ENCODE results near the gene BICC1.

DNA sequence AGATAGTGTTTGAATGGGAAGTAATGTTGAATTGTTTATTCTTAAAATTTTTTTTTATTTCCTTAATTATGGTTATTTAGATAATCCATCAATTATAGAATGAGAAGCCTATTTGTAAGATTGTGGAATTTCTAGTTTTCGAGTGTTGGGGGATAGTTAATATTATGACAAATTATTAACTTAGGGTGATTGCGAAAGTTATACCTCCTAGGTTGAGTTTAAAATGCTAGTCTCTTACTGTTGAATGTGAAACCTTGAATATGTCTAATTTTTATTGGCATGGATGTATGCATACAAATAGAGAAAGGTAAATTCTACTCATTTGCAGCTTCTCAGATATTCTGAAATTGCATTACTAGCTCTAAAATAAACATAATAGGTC, 43.2 kb downstream of the BICC1 start:
- TF ChIP-seq, protein P1, sequence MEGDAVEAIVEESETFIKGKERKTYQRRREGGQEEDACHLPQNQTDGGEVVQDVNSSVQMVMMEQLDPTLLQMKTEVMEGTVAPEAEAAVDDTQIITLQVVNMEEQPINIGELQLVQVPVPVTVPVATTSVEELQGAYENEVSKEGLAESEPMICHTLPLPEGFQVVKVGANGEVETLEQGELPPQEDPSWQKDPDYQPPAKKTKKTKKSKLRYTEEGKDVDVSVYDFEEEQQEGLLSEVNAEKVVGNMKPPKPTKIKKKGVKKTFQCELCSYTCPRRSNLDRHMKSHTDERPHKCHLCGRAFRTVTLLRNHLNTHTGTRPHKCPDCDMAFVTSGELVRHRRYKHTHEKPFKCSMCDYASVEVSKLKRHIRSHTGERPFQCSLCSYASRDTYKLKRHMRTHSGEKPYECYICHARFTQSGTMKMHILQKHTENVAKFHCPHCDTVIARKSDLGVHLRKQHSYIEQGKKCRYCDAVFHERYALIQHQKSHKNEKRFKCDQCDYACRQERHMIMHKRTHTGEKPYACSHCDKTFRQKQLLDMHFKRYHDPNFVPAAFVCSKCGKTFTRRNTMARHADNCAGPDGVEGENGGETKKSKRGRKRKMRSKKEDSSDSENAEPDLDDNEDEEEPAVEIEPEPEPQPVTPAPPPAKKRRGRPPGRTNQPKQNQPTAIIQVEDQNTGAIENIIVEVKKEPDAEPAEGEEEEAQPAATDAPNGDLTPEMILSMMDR (conservative IDR thresholded peaks at IDR 0.05 in 1 of 2, IDR thresholded peaks at IDR 0.05 in 1 of 2; ENCODE audit: low read depth in 1 of 2, low read length in 2 of 2) = no peak
- no peak for TF ChIP-seq EZH2 (IDR thresholded peaks at IDR 0.05; ENCODE audit: low read length, missing control alignments)
